IMR-90 (cell line): ENCODE measurements around the gene ANKRD34C. TPM values are rescaled to one million over a fixed set of nuclear protein-coding genes. Genes with fewer than 3 reads are reported as not detected.
"Not testable (repeated sequence)": the region's sequence is repeated elsewhere in the genome, so short reads cannot be mapped to it uniquely, and the experiment has no call there.

Experiments used
- ATAC-seq: fragments of 200-7000 bp; cut with Tn5 transposase; 2 replicates; pipeline ENCODE4 v1.9.1; 2020; ENCODE audit warnings: low read depth, mild to moderate bottlenecking, moderate library complexity
- BruUV-seq: library from RNA; stranded (reverse); fragments of 400-500 nt; replicated peaks from 2 replicates; lab custom pipeline; 2021; lab: Mats Ljungman, UMichigan
- CTCF ChIA-PET: fragments of 300-600 bp; formaldehyde crosslinking; extraction: SDS; loops from one replicate; lab custom pipeline; 2021; ENCODE audit warnings: antibody characterized with exemption; lab: Yijun Ruan, JAX
- POLR2A ChIA-PET: fragments of 300-600 bp; sonication (Branson Sonifier 250); formaldehyde crosslinking; loops from one replicate; lab custom pipeline; 2022; ENCODE audit warnings: antibody characterized with exemption; ENCODE audit not compliant: unreplicated experiment; lab: Charles Lee
- DNase-seq: peaks from one replicate; pipeline ENCODE4 v3.0.0; 2013
- H2AFZ ChIP-seq: replicated peaks from 2 replicates; pipeline ENCODE3; 2013; ENCODE audit warnings: low read length, mild to moderate bottlenecking; ENCODE audit not compliant: poor library complexity
- H2AK5ac ChIP-seq: 2 replicates; pipeline ENCODE4 v1.6.1; 2013; ENCODE audit warnings: low read depth, low read length, inconsistent platforms
- H2AK9ac ChIP-seq: replicated peaks from 2 replicates; pipeline ENCODE3; 2013; ENCODE audit warnings: mild to moderate bottlenecking, low read depth, low read length, moderate library complexity; ENCODE audit not compliant: poor library complexity
- H2BK120ac ChIP-seq: 2 replicates; pipeline ENCODE4 v1.6.1; 2013; ENCODE audit warnings: low read depth, low read length, inconsistent platforms
- H2BK15ac ChIP-seq: 3 replicates; pipeline ENCODE4 v1.6.1; 2013; ENCODE audit warnings: low read depth, low read length, inconsistent platforms
- H2BK20ac ChIP-seq: 2 replicates; pipeline ENCODE4 v1.6.1; 2013; ENCODE audit warnings: low read depth, mild to moderate bottlenecking, inconsistent platforms, low read length, moderate library complexity
- H2BK5ac ChIP-seq: 2 replicates; pipeline ENCODE4 v1.6.1; 2013; ENCODE audit warnings: mild to moderate bottlenecking, low read depth, low read length, inconsistent platforms; ENCODE audit not compliant: poor library complexity, severe bottlenecking
- H3K14ac ChIP-seq: replicated peaks from 2 replicates; pipeline ENCODE4 v1.6.1; 2013; ENCODE audit warnings: low read depth, low read length, inconsistent platforms
- H3K18ac ChIP-seq: 2 replicates; pipeline ENCODE4 v1.6.1; 2013; ENCODE audit warnings: low read depth, low read length, control low read depth
- H3K23ac ChIP-seq: 2 replicates; pipeline ENCODE4 v1.6.1; 2013; ENCODE audit warnings: low read depth, low read length, inconsistent platforms
- H3K27ac ChIP-seq: 2 replicates; pipeline ENCODE4 v1.5.1; 2013; ENCODE audit warnings: mild to moderate bottlenecking, control low read depth, low read length; ENCODE audit not compliant: insufficient read depth
- H3K27me3 ChIP-seq: 2 replicates; pipeline ENCODE4 v1.6.1; 2013; ENCODE audit warnings: low read length; ENCODE audit not compliant: control insufficient read depth, insufficient read depth
- H3K36me3 ChIP-seq: 2 replicates; pipeline ENCODE4 v1.6.1; 2013; ENCODE audit warnings: low read length, mixed read lengths; ENCODE audit not compliant: control insufficient read depth, insufficient read depth
- H3K4ac ChIP-seq: 2 replicates; pipeline ENCODE4 v1.6.1; 2013; ENCODE audit warnings: low read depth, low read length, inconsistent platforms
- H3K4me1 ChIP-seq: 2 replicates; pipeline ENCODE4 v1.6.1; 2013; ENCODE audit warnings: low read length, mixed read lengths; ENCODE audit not compliant: control insufficient read depth, insufficient read depth
- H3K4me2 ChIP-seq: 2 replicates; pipeline ENCODE4 v1.6.1; 2013; ENCODE audit warnings: low read depth, mild to moderate bottlenecking, control low read depth, low read length, moderate library complexity
- H3K4me3 ChIP-seq: 2 replicates; pipeline ENCODE4 v1.5.1; 2013; ENCODE audit warnings: low read depth, mild to moderate bottlenecking, control low read depth, low read length, moderate library complexity; ENCODE audit not compliant: insufficient read depth
- H3K56ac ChIP-seq: 2 replicates; pipeline ENCODE4 v1.6.1; 2013; ENCODE audit warnings: low read length, inconsistent platforms; ENCODE audit not compliant: insufficient read depth; ENCODE audit errors: extremely low read depth
- H3K79me1 ChIP-seq, 2 experiments: 2 replicates each; pipeline ENCODE4 v1.6.1; 2013; ENCODE audit warnings: low read length in 2 of 2, inconsistent platforms in 1 of 2, low read depth in 1 of 2
- H3K9ac ChIP-seq: 2 replicates; pipeline ENCODE4 v1.6.1; 2013; ENCODE audit warnings: low read depth, low read length, control low read depth
- H3K9me1 ChIP-seq: 2 replicates; pipeline ENCODE4 v1.6.1; 2013; ENCODE audit warnings: low read length, inconsistent platforms; ENCODE audit not compliant: insufficient read depth
- H3K9me3 ChIP-seq: 2 replicates; pipeline ENCODE4 v1.6.1; 2013; ENCODE audit warnings: low read length; ENCODE audit not compliant: control insufficient read depth, insufficient read depth
- H4K20me1 ChIP-seq: 2 replicates; pipeline ENCODE4 v1.6.1; 2013; ENCODE audit warnings: low read length, inconsistent platforms; ENCODE audit not compliant: insufficient read depth
- H4K5ac ChIP-seq: 2 replicates; pipeline ENCODE4 v1.6.1; 2013; ENCODE audit warnings: mild to moderate bottlenecking, low read depth, low read length, control low read depth
- H4K8ac ChIP-seq, 2 experiments: 2 replicates each; pipeline ENCODE4 v1.6.1; 2013; ENCODE audit warnings: low read depth in 2 of 2, low read length in 2 of 2, control low read depth in 1 of 2, inconsistent platforms in 1 of 2
- H4K91ac ChIP-seq: 2 replicates; pipeline ENCODE4 v1.6.1; 2013; ENCODE audit warnings: low read depth, low read length, inconsistent platforms; ENCODE audit not compliant: insufficient read depth
- CEBPB ChIP-seq: IDR thresholded peaks from 2 replicates; pipeline ENCODE4 v1.6.1; 2012; ENCODE audit warnings: low read depth, low read length, improper control_type of control experiment
- FOS ChIP-seq: fragments of 150-350 bp; IDR thresholded peaks from 2 replicates; pipeline ENCODE4 v1.6.1; 2016; ENCODE audit warnings: low read depth, low read length
- POLR2A ChIP-seq: IDR thresholded peaks from 2 replicates; pipeline ENCODE4 v1.6.1; 2012; ENCODE audit warnings: mild to moderate bottlenecking, low read depth, low read length
- RCOR1 ChIP-seq: IDR thresholded peaks from 2 replicates; pipeline ENCODE4 v1.6.1; 2012; ENCODE audit warnings: mild to moderate bottlenecking, low read length, improper control_type of control experiment; ENCODE audit not compliant: insufficient replicate concordance
- RFX5 ChIP-seq: IDR thresholded peaks from 2 replicates; pipeline ENCODE4 v1.8.0; 2012; ENCODE audit warnings: low read depth, mild to moderate bottlenecking, low read length, moderate library complexity
- WGBS, 2 experiments: methylation state at CpG; one replicate each; pipeline versions ENCODE4 v1.1.5 to v1.1.7; 2013; ENCODE audit warnings: missing lambda C conversion rate in 2 of 2; ENCODE audit not compliant: insufficient read length in 1 of 2; ENCODE audit errors: extremely low coverage in 2 of 2; 5-methylcytosine and 5-hydroxymethylcytosine counted together
- dilution Hi-C: fragments of 300-500 bp; cut with HindIII; formaldehyde crosslinking; loops from one replicate; pipeline ENCODE4 v1.14.3; 2018; ENCODE audit warnings: low sequenced_read_pairs; ENCODE audit not compliant: unreplicated experiment
- in situ Hi-C: fragments of 300-500 bp; cut with MboI; formaldehyde crosslinking; loops from 3 replicates; pipeline ENCODE4 v1.14.3; 2019; ENCODE audit warnings: low sequenced_read_pairs, inconsistent platforms, mixed read lengths
- intact Hi-C: fragments of 100-400 bp; cut with micrococcal nuclease; formaldehyde crosslinking; loops from 2 replicates; pipeline ENCODE4 v1.10.0; 2022
- polyA plus RNA-seq, 3 experiments: library from polyadenylated mRNA; depleted of rRNA; stranded (reverse); fragments of >200 nt; gene quantifications; 2 replicates each; pipeline ENCODE4 v1.2.3, GENCODE V29; 2012; ENCODE audit warnings: low replicate concordance in 1 of 3
- total RNA-seq: library from RNA; depleted of rRNA; stranded (reverse); fragments of >200 nt; gene quantifications from 2 replicates; pipeline ENCODE4 v1.2.3, GENCODE V29; 2012

ANKRD34C gene
- total and polyA plus RNA-seq, 2 of the 4 experiments (the other 2 are of a cell fraction): not detected

- no peak for TF ChIP-seq CEBPB
- no peak for TF ChIP-seq FOS
- no peak for TF ChIP-seq RCOR1
- no peak for TF ChIP-seq RFX5
- no peak for TF ChIP-seq POLR2A
- H3K79me1 ChIP-seq: peaks cover 50 to 84% of the 10 kb centered on the region in 2 experiments
- H3K18ac ChIP-seq: no peak overlapping the region
- no peak overlapping the region for H3K27ac ChIP-seq
- H3K9me1 ChIP-seq: peaks cover 18% of the 10 kb centered on the region
- no peak overlapping the region for H2AFZ ChIP-seq
- peaks cover 6% of the 10 kb centered on the region; the same call in 1 of the 2 replicates for H3K4me1 ChIP-seq
- no peak overlapping the region for H4K91ac ChIP-seq
- H3K23ac ChIP-seq: no peak overlapping the region
- no peak overlapping the region for H3K9ac ChIP-seq
- no peak overlapping the region for H2AK9ac ChIP-seq
- H3K4me3 ChIP-seq: no peak overlapping the region
- H3K36me3 ChIP-seq: peaks cover 68% of the 10 kb centered on the region
- no peak overlapping the region for H2AK5ac ChIP-seq
- no peak for DNase-seq
- H3K14ac ChIP-seq: no peak overlapping the region
- dilution Hi-C loops (no loop called here), intact Hi-C loops (no loop called here), in situ Hi-C loops (no loop called here)
- H4K8ac ChIP-seq: no peak overlapping the region
- no peak overlapping the region for H2BK5ac ChIP-seq
- H3K27me3 ChIP-seq: no peaks in the 10 kb centered on the region
- no peak for ATAC-seq
- H4K5ac ChIP-seq: no peak overlapping the region
- H3K56ac ChIP-seq: no peak overlapping the region
- H2BK120ac ChIP-seq: no peak overlapping the region
- no peaks in the 10 kb centered on the region for H3K9me3 ChIP-seq
- no peak overlapping the region for H3K4me2 ChIP-seq
- H4K20me1 ChIP-seq: peaks cover 30% of the 10 kb centered on the region
- no peak overlapping the region for H2BK20ac ChIP-seq
- 95% methylated on average over 4 of the region's 9 CpGs; no CpG with 5 or more reads in 1 of the 2 experiments for WGBS, 2 experiments
- no peak overlapping the region for H3K4ac ChIP-seq
- CTCF ChIA-PET: no interaction called here
- BruUV-seq: no TSS peak
- POLR2A ChIA-PET: no interaction called here
- H2BK15ac ChIP-seq: no peak overlapping the region
Measured at GRCh38 chr15:79316864-79317263, 34.3 kb downstream of the ANKRD34C start.

GRCh38 chr15:79319973-79320372, 37.5 kb downstream of the ANKRD34C start:
- H2BK5ac ChIP-seq, H3K4me1 ChIP-seq, H3K4me3 ChIP-seq, H3K14ac ChIP-seq, DNase-seq, H3K56ac ChIP-seq, H4K8ac ChIP-seq, H4K91ac ChIP-seq, POLR2A ChIA-PET, H2BK20ac ChIP-seq, H2AFZ ChIP-seq, H2BK120ac ChIP-seq, ATAC-seq, H4K5ac ChIP-seq, H2AK5ac ChIP-seq, in situ Hi-C loops, H3K4me2 ChIP-seq, H3K23ac ChIP-seq, H2AK9ac ChIP-seq, H3K9me3 ChIP-seq, H3K9ac ChIP-seq, H3K4ac ChIP-seq, intact Hi-C loops, H3K27me3 ChIP-seq, H2BK15ac ChIP-seq, dilution Hi-C loops, H3K18ac ChIP-seq, H3K27ac ChIP-seq, BruUV-seq: not testable (repeated sequence)
- peaks cover 39% of the 10 kb centered on the region for H4K20me1 ChIP-seq
- H3K9me1 ChIP-seq: peaks cover 16% of the 10 kb centered on the region
- peaks cover 70% of the 10 kb centered on the region for H3K36me3 ChIP-seq
- CTCF ChIA-PET: interaction anchor here (0.6 kb wide), 1 partner anchor 1094 kb away, joined by 3 read pairs; no protein-coding TSS in a partner anchor
- H3K79me1 ChIP-seq: peaks cover 40 to 74% of the 10 kb centered on the region in 2 experiments
- WGBS, 2 experiments: no CpG with 5 or more reads among the region's 9 CpGs
